WTC11 (cell line): Measurements from ENCODE around the gene GAS2. TPM values are rescaled to one million over a fixed set of nuclear protein-coding genes. Genes with fewer than 3 reads are reported as not detected.

Source experiments
- ATAC-seq: fragments of 200-7000 bp; cut with Tn5 transposase; 2 replicates; pipeline ENCODE4 v1.10.0; 2021; ENCODE audit warnings: mild to moderate bottlenecking, moderate library complexity
- CTCF ChIA-PET: fragments of 300-600 bp; sonication (Branson Sonifier 250); formaldehyde crosslinking; loops from one replicate; lab custom pipeline; 2021; ENCODE audit warnings: antibody characterized with exemption; lab: Charles Lee
- POLR2A ChIA-PET: fragments of 350-600 bp; sonication (Branson Sonifier 250); formaldehyde crosslinking; loops from one replicate; lab custom pipeline; 2021; ENCODE audit warnings: antibody characterized with exemption; lab: Charles Lee
- DNase-seq: peaks from one replicate; pipeline ENCODE4 v3.0.0; 2021; ENCODE audit warnings: low spot score
- H3K27ac Mint-ChIP-seq: 2 replicates; pipeline ENCODE4 v1.8.0; 2021; ENCODE audit warnings: mixed read lengths
- H3K27me3 Mint-ChIP-seq: 2 replicates; pipeline ENCODE4 v1.8.0; 2021; ENCODE audit warnings: low read depth, mild to moderate bottlenecking, moderate library complexity, mixed read lengths
- H3K36me3 Mint-ChIP-seq: 2 replicates; pipeline ENCODE4 v1.8.0; 2021; ENCODE audit warnings: mixed read lengths
- H3K4me1 Mint-ChIP-seq: 2 replicates; pipeline ENCODE4 v1.8.0; 2022; ENCODE audit warnings: mixed read lengths
- H3K4me3 Mint-ChIP-seq: 2 replicates; pipeline ENCODE4 v1.8.0; 2021; ENCODE audit warnings: mild to moderate bottlenecking, moderate library complexity, mixed read lengths
- H3K9me3 Mint-ChIP-seq: 2 replicates; pipeline ENCODE4 v1.8.0; 2021; ENCODE audit warnings: mixed read lengths
- AR ChIP-seq: fragments of 250-450 bp; sonication (Bioruptor Pico); IDR thresholded peaks from 2 replicates; pipeline ENCODE4 v1.9.0; 2021; ENCODE audit warnings: mild to moderate bottlenecking
- ARID4B ChIP-seq: sonication (generic); formaldehyde crosslinking; IDR thresholded peaks from 2 replicates; pipeline ENCODE4 v1.8.0; 2023; ENCODE audit warnings: missing genetic modification reagents, mild to moderate bottlenecking, borderline replicate concordance
- ATF6 ChIP-seq: sonication (generic); formaldehyde crosslinking; IDR thresholded peaks from 2 replicates; pipeline ENCODE4 v1.8.1; 2023; ENCODE audit warnings: mild to moderate bottlenecking, missing genetic modification reagents
- E2F4 ChIP-seq: sonication (generic); formaldehyde crosslinking; IDR thresholded peaks from 2 replicates; pipeline ENCODE4 v1.8.1; 2022; ENCODE audit warnings: low read depth, mild to moderate bottlenecking, moderate library complexity, missing genetic modification reagents, borderline replicate concordance
- E2F5 ChIP-seq: sonication (generic); formaldehyde crosslinking; IDR thresholded peaks from 2 replicates; pipeline ENCODE4 v1.8.1; 2022; ENCODE audit warnings: mild to moderate bottlenecking, moderate library complexity, missing genetic modification reagents
- ELF4 ChIP-seq: sonication (generic); formaldehyde crosslinking; IDR thresholded peaks from 2 replicates; pipeline ENCODE4 v1.8.1; 2022; ENCODE audit warnings: low read depth, mild to moderate bottlenecking, moderate library complexity, missing genetic modification reagents
- ETV6 ChIP-seq: sonication (generic); formaldehyde crosslinking; IDR thresholded peaks from 2 replicates; pipeline ENCODE4 v1.8.1; 2022; ENCODE audit warnings: mild to moderate bottlenecking, missing genetic modification reagents
- FOXK1 ChIP-seq: sonication (generic); formaldehyde crosslinking; IDR thresholded peaks from 2 replicates; pipeline ENCODE4 v1.8.0; 2022; ENCODE audit warnings: mild to moderate bottlenecking, moderate library complexity, missing genetic modification reagents
- GRHL2 ChIP-seq: fragments of 250-450 bp; sonication (Bioruptor Pico); IDR thresholded peaks from 2 replicates; pipeline ENCODE4 v1.8.0; 2022; ENCODE audit warnings: mild to moderate bottlenecking, moderate library complexity; ENCODE audit not compliant: insufficient replicate concordance, severe bottlenecking
- HMGA2 ChIP-seq: fragments of 250-450 bp; sonication (Bioruptor Pico); IDR thresholded peaks from 2 replicates; pipeline ENCODE4 v1.4.0; 2021; ENCODE audit warnings: mild to moderate bottlenecking, moderate library complexity
- MLX ChIP-seq: sonication (generic); formaldehyde crosslinking; IDR thresholded peaks from 2 replicates; pipeline ENCODE4 v1.8.1; 2023; ENCODE audit warnings: mild to moderate bottlenecking, missing genetic modification reagents, moderate library complexity
- MXD4 ChIP-seq: fragments of 250-450 bp; sonication (Bioruptor Pico); IDR thresholded peaks from 2 replicates; pipeline ENCODE4 v1.8.0; 2021; ENCODE audit warnings: mild to moderate bottlenecking, moderate library complexity, borderline replicate concordance
- MYBL2 ChIP-seq: sonication (generic); formaldehyde crosslinking; IDR thresholded peaks from 2 replicates; pipeline ENCODE4 v1.8.1; 2023; ENCODE audit warnings: mild to moderate bottlenecking, moderate library complexity, missing genetic modification reagents
- NR2C2 ChIP-seq: sonication (generic); formaldehyde crosslinking; IDR thresholded peaks from 2 replicates; pipeline ENCODE4 v1.8.0; 2022; ENCODE audit warnings: mild to moderate bottlenecking, missing genetic modification reagents
- OVOL2 ChIP-seq: fragments of 250-450 bp; sonication (Bioruptor Pico); IDR thresholded peaks from 2 replicates; pipeline ENCODE4 v1.9.0; 2021; ENCODE audit warnings: mild to moderate bottlenecking, borderline replicate concordance
- RELA ChIP-seq: sonication (generic); formaldehyde crosslinking; IDR thresholded peaks from 2 replicates; pipeline ENCODE4 v1.8.1; 2022; ENCODE audit warnings: missing genetic modification reagents, mild to moderate bottlenecking, borderline replicate concordance
- SMAD4 ChIP-seq: sonication (generic); formaldehyde crosslinking; IDR thresholded peaks from 2 replicates; pipeline ENCODE4 v1.8.0; 2022; ENCODE audit warnings: mild to moderate bottlenecking, missing genetic modification reagents
- TEAD1 ChIP-seq: sonication (generic); formaldehyde crosslinking; IDR thresholded peaks from 2 replicates; pipeline ENCODE4 v1.8.0; 2022; ENCODE audit warnings: mild to moderate bottlenecking, missing genetic modification reagents
- USF1 ChIP-seq: sonication (generic); formaldehyde crosslinking; IDR thresholded peaks from 2 replicates; pipeline ENCODE4 v1.8.0; 2022; ENCODE audit warnings: mild to moderate bottlenecking, missing genetic modification reagents
- USF2 ChIP-seq: sonication (generic); formaldehyde crosslinking; IDR thresholded peaks from 2 replicates; pipeline ENCODE4 v1.8.1; 2023; ENCODE audit warnings: mild to moderate bottlenecking, missing genetic modification reagents, moderate library complexity
- ZNF219 ChIP-seq: sonication (generic); formaldehyde crosslinking; IDR thresholded peaks from 2 replicates; pipeline ENCODE4 v1.8.0; 2023; ENCODE audit warnings: missing genetic modification reagents, mild to moderate bottlenecking, borderline replicate concordance
- ZNF396 ChIP-seq: fragments of 250-450 bp; sonication (Bioruptor Pico); IDR thresholded peaks from 2 replicates; pipeline ENCODE4 v1.8.0; 2021; ENCODE audit warnings: mild to moderate bottlenecking, moderate library complexity, borderline replicate concordance
- total RNA-seq: library from RNA; stranded (reverse); gene quantifications from 3 replicates; pipeline ENCODE4 v1.2.3, GENCODE V29; 2021

The GAS2 gene
- total RNA-seq, 1 experiment from 2014 or later: 1.8 TPM

GRCh38 chr11:22851477-22851876 is 185.1 kb downstream of the GAS2 start (continued):
- no peak for TF ChIP-seq ARID4B (CRISPR knock-in tag)
- no peak for TF ChIP-seq USF1 (CRISPR knock-in tag)
- no peak for TF ChIP-seq MXD4
- no peak for TF ChIP-seq ZNF396 (CRISPR knock-in tag)
- TF ChIP-seq RELA (CRISPR knock-in tag): no peak
- no peak for TF ChIP-seq E2F4 (CRISPR knock-in tag)
- TF ChIP-seq NR2C2 (CRISPR knock-in tag): no peak

- peaks cover 9% of the 10 kb centered on the region for H3K4me1 Mint-ChIP-seq
- peaks cover 14% of the 10 kb centered on the region for H3K9me3 Mint-ChIP-seq
- no peaks in the 10 kb centered on the region for H3K27me3 Mint-ChIP-seq
- POLR2A ChIA-PET: no interaction called here
- CTCF ChIA-PET: no interaction called here
- H3K4me3 Mint-ChIP-seq: no peak overlapping the region
- TF ChIP-seq TEAD1 (no peak), ETV6 (no peak), E2F5 (CRISPR knock-in tag) (no peak), HMGA2 (CRISPR knock-in tag) (no peak), ATF6 (CRISPR knock-in tag) (no peak), FOXK1 (CRISPR knock-in tag) (no peak), AR (CRISPR knock-in tag) (no peak), NR2C2 (CRISPR knock-in tag) (no peak), ELF4 (CRISPR knock-in tag) (no peak), MLX (CRISPR knock-in tag) (no peak), OVOL2 (CRISPR knock-in tag) (no peak), MYBL2 (CRISPR knock-in tag) (no peak), SMAD4 (CRISPR knock-in tag) (no peak), USF2 (CRISPR knock-in tag) (no peak), ZNF219 (CRISPR knock-in tag) (no peak), GRHL2 (no peak)
- no peak overlapping the region for H3K27ac Mint-ChIP-seq
- ATAC-seq (no peak), DNase-seq (no peak)
- H3K36me3 Mint-ChIP-seq: no peaks in the 10 kb centered on the region
These were observed 193.3 kb downstream of the GAS2 start for GRCh38 chr11:22859756-22860155.
